HG03175 (cell line): ENCODE results near the gene RBM41.
"Not testable (repeated sequence)": the region's sequence is repeated elsewhere in the genome, so short reads cannot be mapped to it uniquely, and the experiment has no call there.

Experiments
- ATAC-seq: cut with Tn5 transposase; IDR thresholded peaks from one replicate; pipeline ENCODE4 v1.9.1; 2021; ENCODE audit warnings: mild to moderate bottlenecking, moderate library complexity; ENCODE audit not compliant: unreplicated experiment

Gene RBM41

DNA sequence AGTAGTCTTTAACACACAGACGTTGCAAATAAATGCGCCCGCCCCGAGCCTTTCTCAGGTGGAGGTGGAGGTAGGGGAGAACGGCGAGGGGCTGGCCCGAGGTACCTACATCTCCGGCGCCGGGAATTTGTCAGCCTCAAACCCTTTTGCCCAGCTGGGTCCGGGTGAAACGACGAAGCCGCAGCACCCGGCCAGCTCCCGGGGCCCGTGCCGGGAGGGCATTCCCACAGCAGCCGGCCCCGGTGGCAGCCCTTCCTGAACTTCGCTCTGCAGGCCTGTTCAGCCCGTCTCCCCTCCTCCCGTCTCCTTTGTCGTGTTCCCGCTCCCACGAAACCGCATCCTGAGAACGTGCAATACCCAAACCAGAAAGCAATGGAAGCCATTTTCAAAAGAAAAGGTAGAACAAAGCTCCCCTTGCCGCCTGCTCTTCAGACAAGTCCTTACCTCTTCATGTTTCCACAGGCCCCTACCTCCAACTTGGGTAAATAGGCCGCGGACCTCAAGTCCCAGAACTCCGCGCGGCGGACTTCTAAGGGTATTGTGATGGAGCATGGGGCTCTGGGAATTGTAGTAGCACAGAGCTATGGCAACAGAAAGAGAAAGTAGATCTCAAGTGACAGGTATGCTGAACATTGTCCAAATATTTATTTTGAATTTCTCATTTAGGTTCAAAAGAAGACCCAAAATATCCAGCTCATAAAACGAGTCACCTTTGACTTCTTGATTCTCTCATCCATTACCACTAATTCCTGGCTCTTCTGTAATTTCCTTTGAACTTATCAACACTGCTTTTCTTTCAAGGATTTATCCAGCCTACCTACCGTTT is at the start of gene RBM41:
Gene RBM41, minus strand, starts transcription at position 501 of the 826 bp plus-strand sequence. Its CDS starts 49 bp downstream, at position 452.
- peak; percentile 100 for ATAC-seq

DNA sequence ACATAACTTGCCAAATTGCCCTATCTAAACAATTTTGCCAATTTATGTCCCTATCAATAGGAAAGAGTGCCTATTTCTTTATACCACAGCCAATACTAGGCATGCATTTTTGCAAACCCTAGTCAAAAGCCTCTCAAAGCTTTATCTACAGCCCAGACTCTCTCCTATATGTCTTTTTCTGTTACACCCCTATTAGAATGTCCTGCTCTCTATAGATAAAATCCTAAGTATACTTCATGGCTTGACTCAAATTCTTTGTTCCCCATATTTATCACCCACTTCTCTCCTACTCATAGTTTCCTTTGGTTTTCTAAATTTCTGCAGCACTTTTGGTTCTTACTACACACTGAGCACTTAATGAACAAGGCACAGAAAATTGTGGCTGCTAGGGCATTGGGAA is 49.6 kb upstream of the RBM41 start:
- no peak for ATAC-seq

GRCh38 chrX:107167163-107167921 is 48.7 kb upstream of the RBM41 start:
- no peak for ATAC-seq

DNA sequence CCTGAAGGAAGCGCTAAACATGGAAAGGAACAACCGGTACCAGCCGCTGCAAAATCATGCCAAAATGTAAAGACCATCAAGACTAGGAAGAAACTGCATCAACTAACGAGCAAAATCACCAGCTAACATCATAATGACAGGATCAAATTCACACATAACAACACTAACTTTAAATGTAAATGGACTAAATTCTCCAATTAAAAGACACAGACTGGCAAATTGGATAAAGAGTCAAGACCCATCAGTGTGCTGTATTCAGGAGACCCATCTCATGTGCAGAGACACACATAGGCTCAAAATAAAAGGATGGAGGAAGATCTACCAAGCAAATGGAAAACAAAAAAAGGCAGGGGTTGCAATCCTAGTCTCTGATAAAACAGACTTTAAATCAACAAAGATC is 39.0 kb upstream of the RBM41 start:
- ATAC-seq: not testable (repeated sequence)

DNA sequence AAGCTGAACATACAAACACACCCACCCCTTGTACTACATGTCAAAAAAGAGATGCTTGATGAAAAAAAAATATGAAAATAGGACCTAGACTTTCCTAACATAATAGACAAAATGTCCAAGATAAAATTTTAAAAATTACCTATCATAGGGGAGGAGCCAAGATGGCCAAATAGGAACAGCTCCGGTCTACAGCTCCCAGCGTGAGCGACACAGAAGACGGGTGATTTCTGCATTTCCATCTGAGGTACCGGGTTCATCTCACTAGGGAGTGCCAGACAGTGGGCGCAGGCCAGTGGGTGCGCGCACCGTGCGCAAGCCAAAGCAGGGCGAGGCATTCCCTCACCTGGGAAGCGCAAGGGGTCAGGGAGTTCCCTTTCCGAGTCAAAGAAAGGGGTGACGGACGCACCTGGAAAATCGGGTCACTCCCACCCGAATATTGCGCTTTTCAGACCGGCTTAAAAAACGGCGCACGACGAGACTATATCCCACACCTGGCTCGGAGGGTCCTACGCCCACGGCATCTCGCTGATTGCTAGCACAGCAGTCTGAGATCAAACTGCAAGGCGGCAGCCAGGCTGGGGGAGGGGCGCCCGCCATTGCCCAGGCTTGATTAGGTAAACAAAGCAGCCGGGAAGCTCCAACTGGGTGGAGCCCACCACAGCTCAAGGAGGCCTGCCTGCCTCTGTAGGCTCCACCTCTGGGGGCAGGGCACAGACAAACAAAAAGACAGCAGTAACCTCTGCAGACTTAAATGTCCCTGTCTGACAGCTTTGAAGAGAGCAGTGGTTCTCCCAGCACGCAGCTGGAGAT is 37.2 kb upstream of the RBM41 start:
- not testable (repeated sequence) for ATAC-seq

DNA sequence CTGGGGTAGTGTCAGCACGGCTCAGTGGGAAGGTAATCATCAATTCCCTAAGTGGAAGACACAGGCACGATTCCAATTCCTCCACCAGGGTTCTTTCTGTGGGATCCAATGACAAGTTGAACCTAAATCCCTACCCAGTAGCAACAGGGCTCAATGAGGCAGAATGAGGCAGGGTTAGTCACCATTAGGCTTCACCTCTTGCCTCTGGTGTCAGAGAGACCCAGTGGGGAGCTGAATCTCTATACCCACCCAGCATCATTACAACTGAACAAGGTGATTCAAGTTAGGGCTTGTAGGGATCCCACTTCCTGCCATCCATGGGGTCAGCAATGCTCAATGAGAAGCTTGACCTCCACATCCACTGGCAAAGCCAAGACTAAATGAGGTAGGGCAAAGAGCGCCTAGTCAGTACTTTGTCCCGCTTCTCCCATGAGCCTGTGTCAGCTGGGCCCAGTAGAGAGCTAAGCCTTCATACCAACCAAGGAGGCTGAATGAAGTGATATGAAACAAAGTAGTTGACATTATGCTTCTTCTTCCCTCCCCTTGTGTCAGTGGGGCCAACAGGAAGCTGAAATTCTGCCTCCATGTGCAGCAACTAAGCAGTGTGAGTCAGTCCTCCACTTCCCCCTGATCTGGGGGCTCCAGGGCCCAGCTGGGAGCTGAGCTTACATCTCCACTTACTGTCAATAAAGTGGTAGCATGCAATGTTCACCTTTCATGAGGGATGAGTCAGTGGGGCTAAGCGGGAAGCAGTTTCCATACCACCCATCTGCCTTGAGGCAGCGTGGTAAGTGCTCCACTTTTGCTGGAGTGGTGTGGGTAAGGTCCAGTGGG is 36.4 kb upstream of the RBM41 start:
- no peak for ATAC-seq

DNA sequence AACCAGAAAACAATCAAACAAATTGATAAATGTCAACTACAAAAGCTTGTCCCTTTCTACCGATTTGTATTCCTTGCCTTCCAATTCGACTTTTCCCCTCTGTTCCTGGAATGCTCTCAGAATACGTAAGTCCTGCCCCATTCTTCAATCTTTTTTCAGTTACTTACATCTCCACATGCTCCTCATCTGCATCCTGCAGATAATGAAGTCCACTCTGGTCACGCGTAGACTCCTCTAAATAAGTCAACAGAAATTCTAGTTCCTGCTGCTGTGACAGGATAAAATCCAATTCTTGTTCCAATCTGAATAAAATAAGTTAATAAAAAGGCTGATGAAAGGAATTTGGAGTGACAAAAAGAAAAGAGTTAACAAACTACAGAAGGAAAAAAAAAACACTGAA is 34.4 kb upstream of the RBM41 start:
- ATAC-seq: no peak

DNA sequence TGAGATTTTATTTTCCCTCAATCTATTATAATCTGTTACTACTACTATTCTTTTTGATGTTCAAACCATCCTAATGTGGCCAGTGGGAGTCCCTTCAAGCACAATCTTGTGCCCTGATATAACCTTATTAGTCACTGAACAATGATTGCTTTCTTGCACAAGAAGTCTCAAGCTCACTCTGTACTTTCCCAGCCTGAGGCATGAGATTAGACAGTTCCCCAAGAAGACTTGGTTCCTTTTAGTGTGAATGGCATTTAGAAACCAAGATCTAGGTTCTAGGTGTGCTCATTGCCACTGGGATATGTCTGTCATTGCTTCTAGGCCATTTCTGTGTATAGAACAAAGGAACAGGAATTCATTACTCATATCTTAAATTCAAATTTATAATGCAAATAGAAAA is 28.0 kb upstream of the RBM41 start:
- no peak for ATAC-seq

GRCh38 chrX:107135965-107136307 is 17.3 kb upstream of the RBM41 start:
- ATAC-seq: no peak

GRCh38 chrX:107135049-107135964 is 16.7 kb upstream of the RBM41 start:
- ATAC-seq: peak; percentile 68

- no peak for ATAC-seq
Measured at GRCh38 chrX:107123750-107124149, 5.1 kb upstream of the RBM41 start.

DNA sequence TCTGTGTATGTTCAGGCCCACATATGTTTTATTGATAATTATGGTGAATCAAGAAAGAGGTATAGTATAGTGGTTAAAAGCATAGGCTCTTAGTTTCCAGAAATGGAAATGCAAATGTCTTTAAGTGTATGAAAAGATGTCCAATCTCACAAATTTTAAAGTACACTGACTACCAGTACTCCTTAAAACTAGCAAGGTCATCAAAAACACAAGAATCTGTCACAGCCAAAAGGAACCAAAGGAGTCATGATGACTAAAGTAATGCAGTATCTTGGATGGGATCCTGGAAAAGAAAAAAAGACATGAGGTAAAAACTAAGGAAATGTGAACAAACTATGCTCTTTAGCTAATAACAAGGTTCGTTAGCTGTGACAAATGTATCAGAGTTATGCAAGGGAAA is 661 bp upstream of the RBM41 start:
- ATAC-seq: no peak

GRCh38 chrX:107117993-107118321 is 665 bp downstream of the RBM41 start:
- ATAC-seq: no peak

- ATAC-seq: no peak
Measured at GRCh38 chrX:107107459-107107858, 11.2 kb downstream of the RBM41 start.

- ATAC-seq: no peak
Measured at GRCh38 chrX:107102980-107103379, 15.6 kb downstream of the RBM41 start.

GRCh38 chrX:107076158-107076557 is 42.5 kb downstream of the RBM41 start:
- no peak for ATAC-seq

DNA sequence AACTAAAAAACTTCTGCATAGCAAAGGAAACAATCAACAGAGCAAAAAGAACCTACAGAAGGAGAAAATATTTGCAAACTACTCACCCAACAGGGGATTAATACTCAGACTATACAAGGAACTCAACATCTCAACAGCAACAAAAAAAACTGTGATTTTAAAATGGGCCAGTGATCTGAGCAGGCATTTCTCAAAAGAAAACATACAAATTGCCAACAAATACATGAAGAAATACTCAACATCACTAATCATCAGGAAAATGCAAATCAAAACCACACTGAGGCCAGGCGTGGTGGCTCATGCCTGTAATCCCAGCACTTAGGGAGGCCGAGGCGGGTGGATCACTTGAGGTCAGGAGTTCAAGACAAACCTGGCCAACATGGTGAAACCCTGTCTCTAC is 60.9 kb downstream of the RBM41 start:
- not testable (repeated sequence) for ATAC-seq

DNA sequence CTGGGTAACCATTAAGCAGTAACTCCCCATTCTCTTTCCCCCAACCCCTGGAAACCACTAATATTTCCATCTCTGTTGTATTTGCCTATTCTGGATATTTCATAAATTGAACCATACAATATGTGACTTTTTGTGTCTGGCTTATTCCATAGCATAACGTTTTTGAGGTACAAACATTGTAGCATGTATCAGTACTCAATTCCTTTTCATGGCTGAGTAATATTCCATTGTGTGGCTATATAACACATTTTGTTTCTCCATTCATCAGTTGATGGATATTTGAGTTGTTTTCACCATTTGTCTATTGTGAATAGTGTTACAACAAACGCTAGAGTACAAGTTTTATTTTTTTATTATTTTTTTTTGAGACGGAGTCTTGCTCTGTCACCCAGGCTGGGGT is 63.6 kb downstream of the RBM41 start:
- ATAC-seq: no peak

DNA sequence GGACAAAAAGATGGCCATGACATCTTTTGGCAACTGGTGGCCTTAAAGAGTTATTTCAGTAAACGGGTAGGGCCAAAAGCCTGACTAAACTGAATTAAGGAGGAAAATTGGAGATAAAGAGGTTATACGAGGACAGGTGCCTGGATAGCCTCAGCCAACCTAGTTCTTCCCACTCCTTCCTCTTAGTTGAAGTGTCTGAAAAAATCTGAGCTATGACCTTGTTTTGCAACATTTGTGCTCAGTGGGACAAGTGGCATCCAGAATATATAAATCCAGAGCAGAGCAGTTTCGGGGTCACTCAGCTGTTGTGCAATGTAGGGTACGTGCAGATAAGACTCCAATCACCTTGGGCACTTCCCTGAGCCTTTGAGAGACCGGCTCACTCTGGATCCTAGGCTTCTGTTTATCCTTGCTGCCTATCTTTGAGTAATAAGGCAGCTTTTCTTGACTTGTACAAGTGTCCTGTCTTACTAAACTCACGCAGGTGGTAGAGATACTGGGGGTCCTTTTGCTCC is 68.4 kb downstream of the RBM41 start:
- no peak for ATAC-seq
